Hepatic stellate cell (primary cell): ENCODE results near the gene CD300C.
"Not testable (repeated sequence)": the region's sequence is repeated elsewhere in the genome, so short reads cannot be mapped to it uniquely, and the experiment has no call there.

Source experiments
- DNase-seq: peaks from one replicate; pipeline ENCODE4 v3.0.0; 2011; ENCODE audit warnings: low spot score

The CD300C gene

GRCh38 chr17:74545843-74546230 lies at the start of gene CD300C:
Gene CD300C, minus strand, starts transcription at chr17:74546115. Its CDS starts 333 bp downstream, at chr17:74545782.
- DNase-seq = no peak

GRCh38 chr17:74595037-74595750 lies 49.3 kb upstream of the CD300C start:
- no peak for DNase-seq

GRCh38 chr17:74592087-74592990 lies 46.4 kb upstream of the CD300C start, which contains the start of gene CD300LD:
Gene CD300LD, minus strand, starts transcription at chr17:74592283. Its CDS starts 81 bp downstream, at chr17:74592202.
- no peak for DNase-seq

- no peak for DNase-seq
Measured at GRCh38 chr17:74591503-74591902, 45.6 kb upstream of the CD300C start.

GRCh38 chr17:74585711-74586110 lies 39.8 kb upstream of the CD300C start:
- no peak for DNase-seq

GRCh38 chr17:74584292-74585060 lies 38.6 kb upstream of the CD300C start:
- DNase-seq = no peak

GRCh38 chr17:74582633-74583032 lies 36.7 kb upstream of the CD300C start:
- DNase-seq = no peak

- no peak for DNase-seq
Measured at GRCh38 chr17:74579900-74580299, 34.0 kb upstream of the CD300C start.

GRCh38 chr17:74578979-74579378 lies 33.1 kb upstream of the CD300C start:
- no peak for DNase-seq

- no peak for DNase-seq
Measured at GRCh38 chr17:74574489-74575142, 28.7 kb upstream of the CD300C start.

GRCh38 chr17:74573635-74574034 lies 27.7 kb upstream of the CD300C start:
- DNase-seq = not testable (repeated sequence)

GRCh38 chr17:74573169-74573568 lies 27.3 kb upstream of the CD300C start:
- no peak for DNase-seq

- DNase-seq = no peak
Measured at GRCh38 chr17:74571621-74572270, 25.8 kb upstream of the CD300C start.

- DNase-seq = no peak
Measured at GRCh38 chr17:74569020-74570003, 23.4 kb upstream of the CD300C start.

- no peak for DNase-seq
Measured at GRCh38 chr17:74568106-74568873, 22.4 kb upstream of the CD300C start.

- DNase-seq = no peak
Measured at GRCh38 chr17:74567397-74567796, 21.5 kb upstream of the CD300C start, which contains the start of gene CD300H. Gene CD300H, minus strand, starts transcription at chr17:74567509.

GRCh38 chr17:74566132-74566753 lies 20.3 kb upstream of the CD300C start:
- DNase-seq = no peak

- DNase-seq = no peak
Measured at GRCh38 chr17:74565126-74565525, 19.2 kb upstream of the CD300C start.

GRCh38 chr17:74563358-74563757 lies 17.4 kb upstream of the CD300C start:
- no peak for DNase-seq
